Esophagus muscularis mucosa (tissue), 4 donors: ENCODE data around the gene ICOSLG. TPM values are rescaled to one million over a fixed set of nuclear protein-coding genes. Genes with fewer than 3 reads are reported as not detected.
"Not testable (repeated sequence)": the region's sequence is repeated elsewhere in the genome, so short reads cannot be mapped to it uniquely, and the experiment has no call there.

Experiments
- DNase-seq: peaks from one replicate; pipeline ENCODE4 v3.0.0-alpha.2; 2017; ENCODE audit errors: extremely low spot score
- H3K27ac ChIP-seq, 4 donors: fragments of 200-600 bp; sonication (generic); replicated peaks in 1 of 4; 1 replicate in 3 of 4; 2 replicates in 1 of 4; pipeline ENCODE4 v1.5.1; 2016 to 2019; ENCODE audit warnings: mild to moderate bottlenecking in 1 of 4
- H3K27me3 ChIP-seq, 4 donors: fragments of 200-600 bp; sonication (generic); one replicate each; pipeline versions ENCODE4 v1.5.1 to v1.6.0; 2016 to 2019
- H3K36me3 ChIP-seq, 4 donors: fragments of 200-600 bp; sonication (generic); one replicate each; pipeline ENCODE4 v1.5.1; 2016 to 2019
- H3K4me1 ChIP-seq, 4 donors: fragments of 200-600 bp; sonication (generic); one replicate each; pipeline ENCODE4 v1.5.1; 2016 to 2019
- H3K4me3 ChIP-seq, 4 donors: fragments of 200-600 bp; sonication (generic); 1 replicate in 2 of 4; 2 replicates in 2 of 4; pipeline ENCODE4 v1.5.1; 2016 to 2019; ENCODE audit warnings: mild to moderate bottlenecking in 4 of 4, moderate library complexity in 1 of 4
- H3K9me3 ChIP-seq, 4 donors: fragments of 200-600 bp; sonication (generic); 1 replicate in 3 of 4; 2 replicates in 1 of 4; pipeline ENCODE4 v1.5.1; 2016 to 2019
- EP300 ChIP-seq: sonication (generic); formaldehyde crosslinking; IDR thresholded peaks from one replicate; pipeline ENCODE4 v1.6.1; 2017; ENCODE audit warnings: antibody characterized with exemption
- POLR2A ChIP-seq: fragments of 450-650 bp; IDR thresholded peaks from one replicate; pipeline ENCODE4 v1.6.1; 2017; ENCODE audit warnings: antibody characterized with exemption, moderate library complexity, mild to moderate bottlenecking, low read depth
- POLR2AphosphoS5 ChIP-seq, 2 donors: sonication (generic); formaldehyde crosslinking; IDR thresholded peaks; one replicate each; pipeline ENCODE4 v1.6.1; 2017; ENCODE audit warnings: antibody characterized with exemption in 2 of 2
- WGBS: methylation state at CpG from one replicate; pipeline ENCODE4 v1.1.5; 2018; 5-methylcytosine and 5-hydroxymethylcytosine counted together
- intact Hi-C: fragments of 100-400 bp; cut with DNase I; formaldehyde crosslinking; loops from one replicate; pipeline ENCODE4 v1.15.1; 2023
- total RNA-seq, 4 donors: library from RNA; depleted of rRNA; stranded (reverse); fragments of >200 nt; gene quantifications; one replicate each; pipeline versions ENCODE4 v1.1.0 to v1.2.1, GENCODE V29; 2016
- TF ChIP-seq, protein P1 (sequence below), 3 experiments: fragments of 200-600 bp in 2 of 3; fragments of 450-650 bp in 1 of 3; sonication (generic) in 2 of 3; IDR thresholded peaks; one replicate each; pipeline ENCODE4 v1.5.1; 2017 to 2019; ENCODE audit warnings: antibody characterized with exemption in 3 of 3, mild to moderate bottlenecking in 2 of 3, moderate library complexity in 1 of 3

The ICOSLG gene
- total RNA-seq, 4 donors from 2014 or later: 0.42 to 1.7 (median 0.95) TPM

DNA sequence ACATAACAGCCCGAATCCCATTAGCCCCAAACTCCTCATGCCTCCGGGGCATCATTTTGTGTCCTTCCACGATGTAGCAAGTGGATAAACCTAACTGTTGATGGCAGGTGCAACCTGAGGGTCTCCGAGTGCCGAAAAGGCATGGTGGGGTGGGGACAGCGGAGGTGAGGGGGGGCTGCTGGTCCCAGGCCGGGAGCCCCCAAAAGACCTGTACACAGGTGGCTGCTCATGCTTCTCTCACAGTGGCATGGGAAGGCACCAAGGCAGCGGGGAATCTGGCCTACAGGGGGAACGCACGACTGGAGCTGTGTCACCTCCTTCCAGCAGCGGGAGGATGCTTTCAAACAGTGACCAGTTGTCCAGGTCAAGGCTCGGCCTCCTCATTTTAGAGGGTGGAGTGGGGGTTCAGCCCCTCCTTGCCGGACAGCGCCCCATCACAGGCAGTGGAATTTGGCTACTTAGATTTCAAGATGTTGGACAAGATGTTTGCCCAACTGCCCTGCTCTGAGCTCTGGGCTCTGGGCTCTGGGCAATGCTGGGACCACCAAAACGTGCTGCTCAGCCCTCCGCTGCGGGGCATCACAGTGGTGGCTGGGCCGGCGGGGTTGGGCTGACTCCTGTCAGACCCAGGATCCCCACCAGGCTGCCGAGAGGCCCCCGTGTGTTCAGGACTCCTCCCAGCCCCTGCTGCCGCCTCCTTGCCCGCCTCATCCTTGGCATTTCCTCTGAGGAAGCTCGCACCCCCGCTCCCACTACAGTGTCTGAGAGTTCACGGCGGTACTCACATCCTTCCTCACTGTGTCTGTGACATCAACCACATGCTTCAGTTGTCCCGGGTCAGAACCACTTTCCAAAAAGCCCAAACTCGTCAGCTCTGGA lies 13.3 kb upstream of the ICOSLG start:
- Histone ChIP-seq H3K36me3 (no peaks in the 10 kb centered on the region), H3K27ac (no peak overlapping the region), H3K4me1 (no peaks in the 10 kb centered on the region), H3K9me3 (peaks cover 0 to under 1% (median 0%) of the 10 kb centered on the region in 4 donors), H3K4me3 (no peak overlapping the region), H3K27me3 (peaks cover 0 to 31% (median 0%) of the 10 kb centered on the region in 4 donors)
- TF ChIP-seq EP300: no peak
- TF ChIP-seq, protein P1, sequence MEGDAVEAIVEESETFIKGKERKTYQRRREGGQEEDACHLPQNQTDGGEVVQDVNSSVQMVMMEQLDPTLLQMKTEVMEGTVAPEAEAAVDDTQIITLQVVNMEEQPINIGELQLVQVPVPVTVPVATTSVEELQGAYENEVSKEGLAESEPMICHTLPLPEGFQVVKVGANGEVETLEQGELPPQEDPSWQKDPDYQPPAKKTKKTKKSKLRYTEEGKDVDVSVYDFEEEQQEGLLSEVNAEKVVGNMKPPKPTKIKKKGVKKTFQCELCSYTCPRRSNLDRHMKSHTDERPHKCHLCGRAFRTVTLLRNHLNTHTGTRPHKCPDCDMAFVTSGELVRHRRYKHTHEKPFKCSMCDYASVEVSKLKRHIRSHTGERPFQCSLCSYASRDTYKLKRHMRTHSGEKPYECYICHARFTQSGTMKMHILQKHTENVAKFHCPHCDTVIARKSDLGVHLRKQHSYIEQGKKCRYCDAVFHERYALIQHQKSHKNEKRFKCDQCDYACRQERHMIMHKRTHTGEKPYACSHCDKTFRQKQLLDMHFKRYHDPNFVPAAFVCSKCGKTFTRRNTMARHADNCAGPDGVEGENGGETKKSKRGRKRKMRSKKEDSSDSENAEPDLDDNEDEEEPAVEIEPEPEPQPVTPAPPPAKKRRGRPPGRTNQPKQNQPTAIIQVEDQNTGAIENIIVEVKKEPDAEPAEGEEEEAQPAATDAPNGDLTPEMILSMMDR (IDR thresholded peaks at IDR 0.05): no peak
- no peak for TF ChIP-seq POLR2AphosphoS5 (IDR thresholded peaks at IDR 0.05)
- no peak for TF ChIP-seq POLR2A
- 69% methylated on average over 27 of the region's 29 CpGs for WGBS
- no peak for DNase-seq
- intact Hi-C loops: no loop called here

DNA sequence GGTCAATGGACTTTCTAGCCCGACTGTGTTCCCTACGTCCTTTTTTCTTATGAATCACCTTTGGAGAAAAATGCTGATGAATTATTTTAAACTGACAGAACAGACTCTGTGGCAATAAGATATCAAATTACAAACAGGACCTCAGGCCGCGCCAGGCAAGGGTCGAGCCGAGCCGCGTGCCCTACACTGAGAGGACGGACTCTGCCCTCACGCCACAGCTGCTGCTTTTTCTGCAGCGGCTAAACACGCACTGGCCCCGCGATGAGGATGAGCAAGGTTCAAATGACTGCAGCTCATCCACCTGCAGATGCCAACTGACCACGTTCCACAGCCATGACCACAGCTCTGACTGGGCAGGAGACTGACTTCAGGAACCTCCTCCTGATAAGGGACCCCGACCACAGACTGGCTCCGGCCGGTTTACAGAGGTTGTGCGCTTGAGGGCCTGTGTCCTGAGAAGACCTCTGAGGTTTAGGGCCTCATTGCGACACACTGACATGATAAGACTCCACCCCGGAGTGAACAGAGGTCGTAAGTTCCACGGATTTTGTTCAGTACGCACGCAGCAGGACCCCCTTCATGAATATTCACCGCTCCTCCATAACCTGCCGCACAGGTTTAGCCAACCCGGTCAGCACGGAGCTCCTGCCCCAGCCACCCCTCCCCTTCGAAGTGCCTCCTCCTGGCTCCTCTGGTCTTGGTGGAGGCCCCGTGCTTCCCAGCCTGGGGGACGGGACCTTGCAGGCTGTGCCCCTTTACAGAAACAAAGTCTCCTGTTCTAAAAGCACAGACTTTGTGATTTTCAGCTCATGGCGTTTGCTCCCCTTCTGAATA lies 8.7 kb upstream of the ICOSLG start:
- DNase-seq, H3K36me3 ChIP-seq, intact Hi-C loops, H3K9me3 ChIP-seq, H3K27me3 ChIP-seq, H3K27ac ChIP-seq, H3K4me1 ChIP-seq, H3K4me3 ChIP-seq: not testable (repeated sequence)
- no CpG with 5 or more reads among the region's 33 CpGs for WGBS

DNA sequence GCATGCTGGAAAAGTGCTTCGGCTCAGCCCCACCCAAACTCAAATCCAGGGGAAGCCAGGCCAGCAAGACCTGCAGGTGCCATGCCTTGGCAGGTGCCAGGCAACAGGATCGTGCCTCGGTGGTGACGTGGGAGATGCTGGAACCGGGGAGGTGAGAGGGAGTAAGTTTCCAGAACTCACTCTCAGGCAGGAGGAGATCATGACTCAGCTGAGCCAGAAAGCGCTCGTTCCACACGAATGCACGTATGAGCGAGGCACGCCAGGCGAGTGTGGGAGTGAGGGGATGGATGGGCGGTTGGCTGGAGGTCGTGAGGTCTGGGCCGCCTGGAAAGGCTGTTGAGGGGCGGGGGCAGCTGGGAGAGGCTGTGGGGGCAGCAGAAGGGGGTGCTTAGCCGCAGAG lies 7.2 kb upstream of the ICOSLG start:
- H3K9me3 ChIP-seq, H3K4me1 ChIP-seq, H3K27me3 ChIP-seq, intact Hi-C loops, DNase-seq, H3K27ac ChIP-seq, H3K36me3 ChIP-seq, H3K4me3 ChIP-seq: not testable (repeated sequence)
- no CpG with 5 or more reads among the region's 17 CpGs for WGBS

DNA sequence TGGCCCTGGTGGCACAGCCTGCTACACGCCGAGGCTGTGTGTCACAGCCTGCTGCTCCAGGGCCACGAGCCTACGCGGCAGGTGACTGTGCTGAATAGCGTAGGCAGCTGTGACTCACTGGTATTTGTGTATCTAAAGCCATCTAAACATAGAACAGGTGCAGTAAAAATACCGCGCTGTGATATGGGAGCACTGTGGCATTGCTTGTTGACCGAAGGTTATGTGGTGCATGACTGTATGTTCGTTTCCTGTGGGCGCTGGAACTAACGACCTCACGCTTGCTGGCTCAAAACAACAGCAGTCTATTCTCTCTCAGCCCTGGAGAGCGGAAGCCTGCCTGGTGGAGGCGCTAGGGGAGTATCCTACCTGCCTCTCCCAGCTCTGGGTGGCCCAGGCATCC lies 3.2 kb upstream of the ICOSLG start:
- no CpG with 5 or more reads among the region's 15 CpGs for WGBS
- intact Hi-C loops, H3K4me1 ChIP-seq, H3K27me3 ChIP-seq, DNase-seq, H3K27ac ChIP-seq, H3K9me3 ChIP-seq, H3K36me3 ChIP-seq, H3K4me3 ChIP-seq: not testable (repeated sequence)

DNA sequence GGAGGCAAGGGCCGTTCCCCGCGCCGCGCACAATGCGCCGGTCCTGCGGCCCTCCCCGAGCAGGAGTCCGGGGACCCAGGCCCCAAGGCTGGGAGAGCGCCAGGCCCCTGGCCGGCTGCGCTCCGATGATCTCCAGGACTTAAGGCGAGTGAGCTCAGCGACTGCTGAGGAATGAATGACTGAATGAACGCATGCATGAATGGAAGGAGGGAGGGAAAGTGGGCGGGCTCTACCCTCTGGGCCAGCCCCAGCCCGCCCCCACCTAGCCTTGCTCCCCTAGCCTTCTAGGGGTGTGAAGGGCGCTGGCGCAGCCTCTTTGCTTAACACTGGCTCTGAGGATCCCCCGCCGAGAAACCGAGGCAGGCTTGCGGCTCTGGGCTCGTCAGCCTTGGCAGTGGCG lies 538 bp upstream of the ICOSLG start:
- H3K27ac ChIP-seq, DNase-seq, intact Hi-C loops, H3K4me1 ChIP-seq, H3K36me3 ChIP-seq, H3K27me3 ChIP-seq, H3K4me3 ChIP-seq, H3K9me3 ChIP-seq: not testable (repeated sequence)
- no CpG with 5 or more reads among the region's 27 CpGs for WGBS

DNA sequence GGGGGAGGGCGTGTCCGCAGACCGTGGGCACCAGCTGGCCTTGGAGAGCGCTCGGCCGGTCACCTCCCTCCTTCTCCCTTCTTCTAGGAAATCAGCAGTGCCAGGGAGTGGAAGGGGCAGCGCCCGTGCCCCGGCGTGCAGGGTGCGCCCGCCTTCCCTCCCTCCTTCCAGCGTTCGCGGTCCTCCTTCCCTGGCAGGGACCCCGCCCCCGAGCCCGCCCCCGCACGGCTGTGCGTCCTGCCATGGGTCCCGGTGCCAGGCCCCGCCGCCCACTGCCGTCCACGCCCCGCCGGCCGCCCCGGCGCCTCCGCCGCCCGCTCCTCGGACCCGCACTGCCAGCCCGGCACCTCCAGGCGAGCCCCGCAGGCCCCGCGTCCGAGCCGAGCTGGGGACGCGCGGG lies 390 bp downstream of the ICOSLG start:
- DNase-seq, intact Hi-C loops, H3K4me1 ChIP-seq, H3K4me3 ChIP-seq, H3K36me3 ChIP-seq, H3K27me3 ChIP-seq, H3K9me3 ChIP-seq, H3K27ac ChIP-seq: not testable (repeated sequence)
- no CpG with 5 or more reads among the region's 46 CpGs for WGBS

DNA sequence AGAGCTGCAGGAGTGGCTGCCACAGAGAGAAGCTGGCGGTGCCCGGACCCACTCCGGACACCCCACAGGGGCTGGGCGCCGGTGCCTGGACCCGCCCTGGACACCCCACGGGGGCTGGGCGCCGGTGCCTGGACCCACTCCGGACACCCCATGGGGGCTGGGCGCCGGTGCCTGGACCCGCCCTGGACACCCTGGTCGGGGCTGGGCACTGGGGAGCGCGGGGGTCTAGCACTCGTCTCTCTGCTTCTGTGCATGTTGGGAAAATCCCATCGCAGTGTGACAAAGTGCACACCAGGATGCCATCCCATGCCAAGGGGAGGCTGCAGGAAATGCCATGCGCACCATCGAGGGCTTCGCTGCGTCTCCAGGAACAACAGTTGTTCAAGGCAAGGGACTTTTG lies 11.2 kb downstream of the ICOSLG start:
- H3K36me3 ChIP-seq, H3K27me3 ChIP-seq, H3K9me3 ChIP-seq, H3K4me1 ChIP-seq, intact Hi-C loops, DNase-seq, H3K27ac ChIP-seq, H3K4me3 ChIP-seq: not testable (repeated sequence)
- no CpG with 5 or more reads among the region's 22 CpGs for WGBS

DNA sequence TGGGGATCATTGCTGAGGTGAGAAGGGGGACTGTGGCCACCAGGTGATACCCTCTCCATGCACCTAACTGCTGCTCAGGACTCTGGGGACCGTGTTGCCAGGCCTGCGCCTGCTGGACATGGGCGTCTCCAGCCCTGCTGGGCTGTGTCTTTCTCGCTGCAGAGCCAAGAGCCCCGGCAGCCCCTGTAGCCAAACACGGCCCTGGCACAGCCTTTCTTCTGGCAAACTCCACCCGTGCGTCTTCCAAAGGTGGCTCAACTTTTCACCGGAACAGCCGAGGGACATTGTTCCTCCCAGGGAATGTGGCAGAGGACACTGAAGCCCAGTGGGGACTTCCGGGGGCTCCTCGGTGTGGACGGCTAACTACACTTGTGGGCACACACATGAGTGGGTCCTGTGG lies 12.6 kb downstream of the ICOSLG start:
- H3K4me1 ChIP-seq, H3K9me3 ChIP-seq, H3K27me3 ChIP-seq, DNase-seq, intact Hi-C loops, H3K4me3 ChIP-seq, H3K27ac ChIP-seq, H3K36me3 ChIP-seq: not testable (repeated sequence)
- WGBS: no CpG with 5 or more reads among the region's 13 CpGs

DNA sequence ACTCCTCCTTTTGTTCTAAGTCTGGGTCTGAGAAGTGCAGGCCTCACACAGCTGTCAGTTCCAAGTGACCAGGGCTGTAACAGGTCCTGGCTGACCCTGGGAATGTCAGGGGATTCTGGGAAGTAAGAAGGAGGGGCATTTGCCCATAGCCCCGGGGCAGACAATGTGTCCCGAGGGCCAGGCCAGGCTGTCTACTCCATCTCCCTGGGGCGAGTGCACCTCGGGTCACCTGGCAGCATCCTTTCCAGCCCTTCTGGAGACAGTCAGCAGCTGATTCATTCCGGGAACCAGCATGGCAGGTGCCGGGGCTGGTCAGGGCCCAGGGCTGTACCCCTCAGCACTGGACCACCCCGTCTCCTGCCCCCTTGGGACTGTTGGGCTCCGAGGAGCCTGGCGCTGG lies 13.1 kb downstream of the ICOSLG start:
- H3K36me3 ChIP-seq, H3K4me1 ChIP-seq, H3K27ac ChIP-seq, H3K4me3 ChIP-seq, DNase-seq, H3K27me3 ChIP-seq, H3K9me3 ChIP-seq, intact Hi-C loops: not testable (repeated sequence)
- no CpG with 5 or more reads among the region's 9 CpGs for WGBS

DNA sequence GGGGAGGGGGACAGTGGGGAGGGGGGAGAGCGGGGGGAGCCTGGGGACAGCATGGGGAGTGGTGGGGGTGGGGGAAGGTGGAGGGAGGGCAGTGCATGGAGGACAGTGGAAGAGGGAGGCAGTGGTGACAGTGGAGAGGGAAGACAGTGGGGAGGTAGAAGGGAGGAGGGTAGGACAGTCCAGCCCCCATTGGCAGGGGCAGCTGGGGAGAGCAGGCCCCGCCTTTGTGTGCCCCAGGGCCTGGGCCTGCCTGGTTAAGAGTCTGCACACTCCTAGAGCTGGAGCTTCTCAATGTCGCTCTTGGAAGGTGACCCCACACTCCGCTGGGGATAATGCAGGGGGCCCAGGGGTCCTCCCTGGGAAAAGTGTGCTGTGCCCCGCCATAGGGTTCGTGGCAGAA lies 15.1 kb downstream of the ICOSLG start:
- DNase-seq, intact Hi-C loops, H3K27me3 ChIP-seq, H3K4me3 ChIP-seq, H3K27ac ChIP-seq, H3K9me3 ChIP-seq, H3K36me3 ChIP-seq, H3K4me1 ChIP-seq: not testable (repeated sequence)
- WGBS: no CpG with 5 or more reads among the region's 6 CpGs

DNA sequence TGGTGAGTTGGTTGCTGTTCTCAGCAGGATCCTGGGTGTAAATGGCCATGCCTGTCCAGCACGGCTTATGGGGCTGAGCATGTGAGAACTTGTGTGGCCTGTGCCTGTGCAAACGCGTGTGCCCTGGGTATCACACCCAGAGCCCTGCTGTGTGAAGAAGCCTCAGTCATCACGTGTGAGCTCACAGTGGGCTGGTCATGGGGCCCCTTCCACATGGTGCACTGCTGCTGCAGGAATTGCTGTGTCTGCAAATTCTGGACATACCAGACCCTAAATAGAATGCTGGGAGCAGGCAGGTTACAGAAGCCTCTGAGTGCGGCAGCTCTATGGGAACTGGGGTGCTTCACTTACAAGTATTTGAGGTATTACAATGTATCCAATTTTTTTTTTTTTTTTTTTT lies 17.4 kb downstream of the ICOSLG start:
- H3K27ac ChIP-seq, H3K9me3 ChIP-seq, intact Hi-C loops, H3K4me3 ChIP-seq, H3K36me3 ChIP-seq, DNase-seq, H3K4me1 ChIP-seq, H3K27me3 ChIP-seq: not testable (repeated sequence)
- WGBS: no CpG with 5 or more reads among the region's 5 CpGs
